Aortic smooth muscle cell (primary cell): Measurements from ENCODE around the gene LAP3. TPM values are rescaled to one million over a fixed set of nuclear protein-coding genes. Genes with fewer than 3 reads are reported as not detected.

ENCODE experiments used
- total RNA-seq: library from RNA; depleted of rRNA; stranded (reverse); fragments of >200 nt; gene quantifications from 2 replicates; pipeline ENCODE4 v1.2.3, GENCODE V29; 2014

Gene LAP3
- total RNA-seq: 119 and 135 TPM in 2 replicates

GRCh38 chr4:17576932-17577664 lies at the start of gene LAP3:
LAP3 (plus strand) TSS chr4:17577198; CDS start chr4:17577466, 268 bp downstream.

DNA sequence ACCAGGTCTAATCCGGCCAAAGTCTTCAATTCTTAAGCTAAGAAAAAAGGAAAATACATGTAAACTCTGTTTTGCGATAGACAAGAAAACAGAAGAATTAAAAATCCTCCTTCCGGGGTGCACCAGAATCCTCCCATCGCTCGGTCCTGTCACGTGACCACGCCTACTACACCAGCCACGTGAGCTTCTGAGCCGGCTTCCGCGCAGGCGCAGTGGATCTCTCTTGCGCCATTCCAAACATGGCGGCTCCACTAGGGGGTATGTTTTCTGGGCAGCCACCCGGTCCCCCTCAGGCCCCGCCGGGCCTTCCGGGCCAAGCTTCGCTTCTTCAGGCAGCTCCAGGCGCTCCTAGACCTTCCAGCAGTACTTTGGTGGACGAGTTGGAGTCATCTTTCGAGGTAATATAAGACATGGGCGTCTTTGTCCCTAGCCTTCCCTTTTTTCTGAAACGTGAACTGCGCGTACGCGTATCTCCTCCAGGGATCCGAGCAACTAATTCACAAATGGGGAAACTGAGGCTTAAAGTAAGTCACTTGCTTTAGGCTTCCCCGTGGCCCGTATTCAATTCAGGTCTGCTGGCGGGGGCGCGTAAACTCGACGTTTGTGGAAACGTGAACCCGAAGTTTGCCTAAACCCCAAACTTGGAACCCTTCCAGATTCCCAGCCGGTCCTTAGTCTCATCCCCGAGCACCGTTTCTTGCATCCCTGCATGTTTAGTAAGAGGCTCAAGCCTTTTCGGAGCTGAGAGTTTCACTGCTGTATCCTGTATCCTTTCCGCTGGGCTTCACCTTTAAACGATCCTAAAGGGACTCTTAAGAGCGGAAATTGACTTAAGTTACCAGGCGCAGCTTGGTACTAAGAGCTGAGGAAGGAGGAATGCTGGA lies 37.7 kb downstream of the LAP3 start, which contains the start of gene MED28:
Gene MED28, plus strand, starts transcription at position 226 of the 884 bp plus-strand sequence. Its CDS starts 14 bp downstream, at position 240.

Other genes with a start within 250 kb of the LAP3 start
- gene QDPR, start 65.1 kb upstream of the LAP3 start, total RNA-seq: 20.3 and 24.7 TPM in 2 replicates
- not detected in 2 replicates for gene CLRN2, start 62.0 kb upstream of the LAP3 start, total RNA-seq
- gene MED28, start 37.4 kb downstream of the LAP3 start, total RNA-seq: 7.4 and 9.9 TPM in 2 replicates
- gene FAM184B, start 204.4 kb downstream of the LAP3 start, total RNA-seq: not detected in 2 replicates
- gene DCAF16, start 233.6 kb downstream of the LAP3 start, total RNA-seq: 20.5 and 23.0 TPM in 2 replicates
- gene NCAPG, start 233.8 kb downstream of the LAP3 start, total RNA-seq: 16.3 and 27.2 TPM in 2 replicates